ENCODE data around the gene ZNF827.

The ZNF827 gene

GRCh38 chr4:145732895-145733880, 205.4 kb downstream of the ZNF827 start:
- peak; percentile 55 for ATAC-seq (ENCODE audit: low read depth)
- no peak for TF ChIP-seq CTCF (IDR thresholded peaks at IDR 0.05; ENCODE audit: poor library complexity, severe bottlenecking)
- no peaks in the 10 kb centered on the region for H3K27me3 ChIP-seq (ENCODE audit: insufficient read depth, poor library complexity, severe bottlenecking)
- DNase-seq (ENCODE audit: low spot score): peak; percentile 95
- H3K36me3 ChIP-seq (ENCODE audit: low read depth): no peaks in the 10 kb centered on the region
- H3K4me3 ChIP-seq (ENCODE audit: severe bottlenecking): peak overlapping the region; percentile 47
- peaks cover 38% of the 10 kb centered on the region for H3K4me1 ChIP-seq (ENCODE audit: insufficient read depth, poor library complexity, severe bottlenecking)
- H3K9me3 ChIP-seq (ENCODE audit: severe bottlenecking): no peaks in the 10 kb centered on the region
- peak overlapping the region; percentile 99 for H3K27ac ChIP-seq (ENCODE audit: poor library complexity, severe bottlenecking)

- H3K27me3 ChIP-seq (ENCODE audit: insufficient read depth, poor library complexity, severe bottlenecking): no peaks in the 10 kb centered on the region
- H3K36me3 ChIP-seq (ENCODE audit: low read depth): no peaks in the 10 kb centered on the region
- peak overlapping the region; percentile 99 for H3K27ac ChIP-seq (ENCODE audit: poor library complexity, severe bottlenecking)
- no peak for ATAC-seq (ENCODE audit: low read depth)
- no peak for DNase-seq (ENCODE audit: low spot score)
- H3K4me3 ChIP-seq (ENCODE audit: severe bottlenecking): peak overlapping the region; percentile 47
- no peaks in the 10 kb centered on the region for H3K9me3 ChIP-seq (ENCODE audit: severe bottlenecking)
- no peak for TF ChIP-seq CTCF (IDR thresholded peaks at IDR 0.05; ENCODE audit: poor library complexity, severe bottlenecking)
- peaks cover 38% of the 10 kb centered on the region for H3K4me1 ChIP-seq (ENCODE audit: insufficient read depth, poor library complexity, severe bottlenecking)
Observed at GRCh38 chr4:145732001-145732815, 206.4 kb downstream of the ZNF827 start.

- no peak overlapping the region for H3K27ac ChIP-seq (ENCODE audit: poor library complexity, severe bottlenecking)
- peaks cover 32% of the 10 kb centered on the region for H3K4me1 ChIP-seq (ENCODE audit: insufficient read depth, poor library complexity, severe bottlenecking)
- no peak overlapping the region for H3K4me3 ChIP-seq (ENCODE audit: severe bottlenecking)
- no peaks in the 10 kb centered on the region for H3K36me3 ChIP-seq (ENCODE audit: low read depth)
- no peak for ATAC-seq (ENCODE audit: low read depth)
- no peak for TF ChIP-seq CTCF (IDR thresholded peaks at IDR 0.05; ENCODE audit: poor library complexity, severe bottlenecking)
- no peaks in the 10 kb centered on the region for H3K9me3 ChIP-seq (ENCODE audit: severe bottlenecking)
- DNase-seq (ENCODE audit: low spot score): no peak
- no peaks in the 10 kb centered on the region for H3K27me3 ChIP-seq (ENCODE audit: insufficient read depth, poor library complexity, severe bottlenecking)
Observed at GRCh38 chr4:145731028-145731427, 207.6 kb downstream of the ZNF827 start.

- no peaks in the 10 kb centered on the region for H3K9me3 ChIP-seq (ENCODE audit: severe bottlenecking)
- H3K27ac ChIP-seq (ENCODE audit: poor library complexity, severe bottlenecking): no peak overlapping the region
- H3K4me1 ChIP-seq (ENCODE audit: insufficient read depth, poor library complexity, severe bottlenecking): peaks cover 23% of the 10 kb centered on the region
- DNase-seq (ENCODE audit: low spot score): no peak
- H3K4me3 ChIP-seq (ENCODE audit: severe bottlenecking): no peak overlapping the region
- no peak for ATAC-seq (ENCODE audit: low read depth)
- no peaks in the 10 kb centered on the region for H3K27me3 ChIP-seq (ENCODE audit: insufficient read depth, poor library complexity, severe bottlenecking)
- TF ChIP-seq CTCF (IDR thresholded peaks at IDR 0.05; ENCODE audit: poor library complexity, severe bottlenecking): no peak
- no peaks in the 10 kb centered on the region for H3K36me3 ChIP-seq (ENCODE audit: low read depth)
Observed at GRCh38 chr4:145730026-145730425, 208.6 kb downstream of the ZNF827 start.

All from RWPE2 (cell line).